K562 (cell line): Measurements from ENCODE around the gene OR5T3. TPM values are rescaled to one million over a fixed set of nuclear protein-coding genes. Genes with fewer than 3 reads are reported as not detected.

Source experiments
- ATAC-seq: fragments of 200-7000 bp; cut with Tn5 transposase; 3 replicates; pipeline ENCODE4 v1.9.1; 2020; ENCODE audit warnings: moderate library complexity
- BruUV-seq: library from RNA; stranded (reverse); fragments of 400-500 nt; replicated peaks from 2 replicates; lab custom pipeline; 2021; lab: Mats Ljungman, UMichigan
- CTCF ChIA-PET: fragments of 300-600 bp; formaldehyde crosslinking; extraction: SDS; loops from one replicate; lab custom pipeline; 2021; ENCODE audit warnings: low intra/inter-chr PET ratio; lab: Yijun Ruan, JAX
- POLR2A ChIA-PET: fragments of 300-600, 350-650 bp; sonication (Branson Sonifier 250); formaldehyde crosslinking; extraction: SDS; loops from one replicate; lab custom pipeline; 2021; ENCODE audit warnings: antibody characterized with exemption, inconsistent platforms; lab: Yijun Ruan, JAX
- DNase-seq, 4 experiments: peaks; one replicate each; pipeline versions ENCODE4 v3.0.0 to v3.0.0-alpha.2; 2011 to 2018; ENCODE audit warnings: low spot score in 3 of 4, mixed read lengths in 3 of 4; ENCODE audit errors: extremely low read depth in 1 of 4
- FAIRE-seq: peaks from 2 replicates; lab custom pipeline; 2011; peaks lifted over from hg19 to GRCh38; lab: Jason Lieb, UNC
- H2AFZ ChIP-seq: 2 replicates; pipeline ENCODE4 v1.6.0; 2011; ENCODE audit warnings: low read depth, low read length, control low read depth, inconsistent platforms
- H3K27ac ChIP-seq: fragments of 200-600 bp; 3 replicates; pipeline ENCODE4 v1.8.0; 2011; ENCODE audit warnings: low read depth, mild to moderate bottlenecking, control low read depth, inconsistent platforms, low read length, moderate library complexity, mixed read lengths; ENCODE audit errors: extremely low read depth
- H3K27me3 ChIP-seq, 2 experiments: fragments of 300-600 bp in 1 of 2; 2 replicates in 1 of 2; 3 replicates in 1 of 2; pipeline versions ENCODE4 v1.6.0 to v1.8.0; 2011; ENCODE audit warnings: inconsistent platforms in 2 of 2, low read length in 2 of 2, mild to moderate bottlenecking in 1 of 2, mixed read lengths in 1 of 2, moderate library complexity in 1 of 2; ENCODE audit not compliant: control insufficient read depth in 2 of 2, insufficient read depth in 2 of 2
- H3K36me3 ChIP-seq: fragments of 300-600 bp; 3 replicates; pipeline ENCODE4 v1.8.0; 2011; ENCODE audit warnings: mild to moderate bottlenecking, low read length, inconsistent platforms; ENCODE audit not compliant: control insufficient read depth, insufficient read depth
- H3K4me1 ChIP-seq, 2 experiments: fragments of 200-600 bp in 1 of 2; replicated peaks in 1 of 2; 2 replicates in 1 of 2; 3 replicates in 1 of 2; pipeline versions ENCODE4 v1.5.1 to v1.8.0; 2011; ENCODE audit warnings: inconsistent platforms in 2 of 2, low read length in 2 of 2, mild to moderate bottlenecking in 1 of 2, mixed read lengths in 1 of 2, moderate library complexity in 1 of 2; ENCODE audit not compliant: control insufficient read depth in 2 of 2, insufficient read depth in 2 of 2
- H3K4me2 ChIP-seq: 2 replicates; pipeline ENCODE4 v1.6.1; 2011; ENCODE audit warnings: low read length, control low read depth, inconsistent platforms, mixed read lengths; ENCODE audit not compliant: insufficient read depth
- H3K4me3 ChIP-seq: fragments of 200-600 bp; sonication (generic), shearing (Covaris generic); 2 replicates; pipeline ENCODE4 v1.5.1; 2016; ENCODE audit warnings: control low read depth, inconsistent platforms
- H3K79me2 ChIP-seq: fragments of 200-600 bp; 3 replicates; pipeline ENCODE4 v1.8.0; 2011; ENCODE audit warnings: low read length, inconsistent platforms; ENCODE audit not compliant: control insufficient read depth, insufficient read depth
- H3K9ac ChIP-seq, 2 experiments: 2 replicates each; pipeline versions ENCODE4 v1.6.0 to v1.6.1; 2011; ENCODE audit warnings: low read depth in 2 of 2, low read length in 2 of 2, control low read depth in 1 of 2, inconsistent platforms in 1 of 2, mild to moderate bottlenecking in 1 of 2, mixed read lengths in 1 of 2; ENCODE audit not compliant: insufficient read depth in 1 of 2
- H3K9me1 ChIP-seq: one replicate; pipeline ENCODE4 v1.6.0; 2011; ENCODE audit warnings: inconsistent platforms, mild to moderate bottlenecking, low read length, moderate library complexity; ENCODE audit not compliant: control insufficient read depth, insufficient read depth
- H3K9me3 ChIP-seq: replicated peaks from 2 replicates; pipeline ENCODE4 v1.5.1; 2011; ENCODE audit warnings: low read depth, low read length, inconsistent platforms; ENCODE audit not compliant: control insufficient read depth, insufficient read depth
- H4K20me1 ChIP-seq: replicated peaks from 2 replicates; pipeline ENCODE4 v1.6.1; 2011; ENCODE audit warnings: low read length, inconsistent platforms, mixed read lengths; ENCODE audit not compliant: control insufficient read depth, insufficient read depth
- BCLAF1 ChIP-seq, 2 experiments: fragments of 450-650 bp in 1 of 2; IDR thresholded peaks; 2 replicates each; pipeline ENCODE4 v1.6.1; 2011 to 2017; ENCODE audit warnings: low read depth in 2 of 2, antibody characterized with exemption in 1 of 2, borderline replicate concordance in 1 of 2, low read length in 1 of 2, mild to moderate bottlenecking in 1 of 2, mixed read lengths in 1 of 2; ENCODE audit not compliant: control insufficient read depth in 1 of 2
- CAMTA2 ChIP-seq: fragments of 250-450 bp; sonication (Bioruptor Pico); conservative IDR thresholded peaks from 2 replicates; pipeline ENCODE4 v1.5.1; 2022
- CBX2 ChIP-seq: fragments of 200-600 bp; sonication (generic); IDR thresholded peaks from one replicate; pipeline ENCODE4 v1.6.1; 2012; ENCODE audit warnings: mild to moderate bottlenecking, low read length, inconsistent platforms; ENCODE audit not compliant: insufficient read depth, poor library complexity, severe bottlenecking
- CEBPZ ChIP-seq: fragments of 150-350 bp; IDR thresholded peaks from 2 replicates; pipeline ENCODE4 v1.6.1; 2014; ENCODE audit warnings: low read depth, mild to moderate bottlenecking, low read length, borderline replicate concordance
- CHD2 ChIP-seq: IDR thresholded peaks from 2 replicates; pipeline ENCODE4 v1.6.1; 2011; ENCODE audit warnings: low read depth, low read length
- ERF ChIP-seq: fragments of 450-650 bp; formaldehyde crosslinking; IDR thresholded peaks from 2 replicates; pipeline ENCODE4 v1.4.0; 2020; ENCODE audit warnings: mild to moderate bottlenecking, mixed read lengths
- HSF4 ChIP-seq: fragments of 250-450 bp; sonication (Bioruptor Pico); IDR thresholded peaks from 2 replicates; pipeline ENCODE4 v2.1.2; 2022; ENCODE audit warnings: mild to moderate bottlenecking, moderate library complexity, borderline replicate concordance
- KLF6 ChIP-seq: fragments of 250-450 bp; sonication (Bioruptor Pico); IDR thresholded peaks from 2 replicates; pipeline ENCODE4 v1.4.0; 2020; ENCODE audit warnings: mild to moderate bottlenecking, moderate library complexity, borderline replicate concordance
- MTA1 ChIP-seq: fragments of 450-650 bp; IDR thresholded peaks from 2 replicates; pipeline ENCODE4 v1.6.1; 2017; ENCODE audit warnings: borderline replicate concordance
- NR2C2 ChIP-seq, 2 experiments: fragments of 200-800 bp in 1 of 2; sonication (Bioruptor generic) in 1 of 2; sonication (generic) in 1 of 2; formaldehyde crosslinking in 1 of 2; IDR thresholded peaks; 2 replicates each; pipeline versions ENCODE4 v1.6.1 to v1.8.0; 2016 to 2022; ENCODE audit warnings: mild to moderate bottlenecking in 1 of 2, missing compliant biosample characterization in 1 of 2, missing genetic modification characterization in 1 of 2, missing genetic modification reagents in 1 of 2
- POLR2G ChIP-seq: fragments of 200-400 bp; formaldehyde crosslinking; IDR thresholded peaks from 2 replicates; pipeline ENCODE4 v1.6.1; 2017; ENCODE audit warnings: low read depth, mild to moderate bottlenecking, antibody characterized with exemption, low read length, moderate library complexity
- TARDBP ChIP-seq: fragments of 450-650 bp; IDR thresholded peaks from 2 replicates; pipeline ENCODE4 v1.6.1; 2016
- ZNF583 ChIP-seq: fragments of 250-450 bp; sonication (Bioruptor Pico); IDR thresholded peaks from 2 replicates; pipeline ENCODE4 v1.4.0; 2020
- WGBS: fragments of 100-300 bp; shearing (Covaris generic); methylation state at CpG from one replicate; pipeline ENCODE4 v1.1.6; 2016; ENCODE audit warnings: low coverage, mixed read lengths; ENCODE audit not compliant: insufficient coverage; ENCODE audit errors: missing lambda C conversion rate; 5-methylcytosine and 5-hydroxymethylcytosine counted together
- in situ Hi-C: fragments of 300-500 bp; cut with MboI; formaldehyde crosslinking; loops from 4 replicates; pipeline ENCODE4 v1.15.0; 2018; ENCODE audit warnings: inconsistent platforms, mixed read lengths
- intact Hi-C: fragments of 100-400 bp; cut with micrococcal nuclease; formaldehyde crosslinking; loops from 2 replicates; pipeline ENCODE4 v1.14.2; 2022
- polyA plus RNA-seq, 8 experiments: library from polyadenylated mRNA; depleted of rRNA in 4 of 8; stranded (reverse) in 5 of 8; unstranded in 3 of 8; fragments of >200 nt; fragmentation: Nextera tagmentation in 2 of 8; fragmentation: Illumina TruSeq in 1 of 8; extraction: Ambion mirVana in 2 of 8; extraction: Trizol in 1 of 8; gene quantifications; 2 replicates each; pipeline versions ENCODE4 v1.2.1 to v1.2.3, GENCODE V29; 2011 to 2014; ENCODE audit warnings: inconsistent platforms in 1 of 8, missing spikeins in 1 of 8
- total RNA-seq, 7 experiments: library from RNA; depleted of rRNA in 6 of 7; stranded (reverse); fragments of >200 nt in 6 of 7; fragmentation: Illumina TruSeq in 2 of 7; extraction: Trizol in 2 of 7; gene quantifications; 2 replicates each; pipeline versions ENCODE4 v1.2.1 to v1.2.3, GENCODE V29; 2011 to 2021; ENCODE audit warnings: low replicate concordance in 1 of 7

OR5T3 gene
- total and polyA plus RNA-seq, 9 of the 15 experiments (the other 6 are each of a cell fraction or from before 2014, with no cell fraction given) = not detected

- Histone ChIP-seq H4K20me1 (no peaks in the 10 kb centered on the region), H3K4me1 (no peaks in the 10 kb centered on the region), H3K9me3 (peaks cover 2% of the 10 kb centered on the region; the same call in 1 of the 2 replicates), H3K4me2 (no peak within 1 kb of the TSS), H3K27ac (no peak within 1 kb of the TSS), H2AFZ (no peak within 1 kb of the TSS), H3K27me3 (no peaks in the 10 kb centered on the region), H3K4me3 (no peak within 1 kb of the TSS), H3K9ac (no peak within 1 kb of the TSS), H3K36me3 (no peaks in the 10 kb centered on the region), H3K9me1 (no peaks in the 10 kb centered on the region), H3K79me2 (no peaks in the 10 kb centered on the region)
- DNase-seq (no peak), FAIRE-seq (no peak), ATAC-seq (no peak)
- POLR2A ChIA-PET = no interaction called here
- in situ Hi-C loops (no loop called here), intact Hi-C loops (no loop called here)
- WGBS = 0% methylated on average over 2 of the region's 2 CpGs
- TF ChIP-seq HSF4 (CRISPR knock-in tag) (no peak), CHD2 (no peak), CEBPZ (no peak), KLF6 (CRISPR knock-in tag) (no peak), TARDBP (no peak), POLR2G (no peak), MTA1 (no peak), ERF (CRISPR knock-in tag) (no peak), NR2C2 (CRISPR knock-in tag; IDR thresholded peaks at IDR 0.05) (no peak), NR2C2 (tag; IDR thresholded peaks at IDR 0.05) (no peak), BCLAF1 (IDR thresholded peaks at IDR 0.05; ENCODE audit: borderline replicate concordance in 1 of 2, control insufficient read depth in 1 of 2, low read depth in 2 of 2, low read length in 1 of 2) (no peak), CAMTA2 (CRISPR knock-in tag) (no peak), ZNF583 (CRISPR knock-in tag) (no peak), CBX2 (no peak)
- CTCF ChIA-PET = no interaction called here
- BruUV-seq = no TSS peak
Observed at GRCh38 chr11:56292154-56292553, 40.1 kb downstream of the OR5T3 start, which contains the start of gene OR8H1. TSS of gene OR8H1 (minus strand) at chr11:56292254. CDS start at chr11:56291062, 1,192 bp downstream.
